ENCODE results near the gene STXBP6.

Gene STXBP6

GRCh38 chr14:25052385-25052784 lies 2.4 kb upstream of the STXBP6 start:
- DNase-seq (ENCODE audit: low read depth in 3 of 3), result no peak

DNA sequence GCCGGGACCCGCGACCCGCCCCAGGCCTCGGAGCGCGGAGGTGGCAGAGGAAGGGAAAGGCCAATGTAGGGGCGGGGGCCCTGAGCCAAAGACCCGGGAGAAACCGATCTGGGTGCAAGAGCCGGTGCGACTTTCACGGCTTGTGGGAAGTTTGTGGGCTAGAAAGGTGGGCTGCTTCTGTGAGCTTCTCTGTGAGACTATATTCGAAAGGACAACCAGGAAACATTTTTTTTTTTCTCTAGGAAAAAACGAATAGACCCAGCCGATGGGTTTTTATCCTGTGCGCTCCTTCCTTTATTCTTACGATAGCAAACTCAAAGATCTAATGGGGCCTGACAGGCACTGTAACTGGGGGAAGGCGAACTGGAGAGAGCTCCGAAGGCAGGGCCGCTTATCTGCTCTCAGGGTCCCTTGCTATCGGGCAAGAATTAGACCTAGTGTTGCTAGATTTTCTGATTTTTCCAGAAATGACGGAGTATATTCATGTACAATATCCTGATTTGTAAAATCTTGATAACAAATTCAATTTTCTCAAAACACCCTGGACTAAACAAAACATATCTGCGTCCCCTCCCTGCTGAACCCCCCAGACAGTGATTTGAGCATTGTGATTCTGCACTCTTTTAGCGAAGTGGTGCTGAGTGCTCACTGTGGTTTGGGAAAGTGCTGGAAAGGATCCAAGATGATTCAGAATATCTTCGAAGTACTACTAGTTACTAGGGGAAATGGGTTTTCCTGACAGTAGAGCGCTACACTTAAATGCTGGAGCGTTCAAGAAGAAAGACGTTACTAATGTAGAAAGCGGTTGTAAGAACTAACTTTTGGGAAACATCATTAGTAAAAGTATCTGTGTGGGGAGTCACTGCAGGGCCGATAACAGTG lies 563 bp upstream of the STXBP6 start:
- DNase-seq (ENCODE audit: low read depth in 3 of 3), result no peak

GRCh38 chr14:25049093-25049567 lies 817 bp downstream of the STXBP6 start:
- DNase-seq (ENCODE audit: low read depth in 3 of 3), result no peak

- DNase-seq (ENCODE audit: low read depth in 3 of 3), result no peak
These were observed 1.6 kb downstream of the STXBP6 start for GRCh38 chr14:25048170-25049016.

GRCh38 chr14:25046301-25046943 lies 3.5 kb downstream of the STXBP6 start:
- no peak for DNase-seq (ENCODE audit: low read depth in 3 of 3)

- no peak for DNase-seq (ENCODE audit: low read depth in 3 of 3)
These were observed 5.7 kb downstream of the STXBP6 start for GRCh38 chr14:25044106-25044698.

GRCh38 chr14:25042362-25043299 lies 7.3 kb downstream of the STXBP6 start:
- DNase-seq (ENCODE audit: low read depth in 3 of 3), result no peak

DNA sequence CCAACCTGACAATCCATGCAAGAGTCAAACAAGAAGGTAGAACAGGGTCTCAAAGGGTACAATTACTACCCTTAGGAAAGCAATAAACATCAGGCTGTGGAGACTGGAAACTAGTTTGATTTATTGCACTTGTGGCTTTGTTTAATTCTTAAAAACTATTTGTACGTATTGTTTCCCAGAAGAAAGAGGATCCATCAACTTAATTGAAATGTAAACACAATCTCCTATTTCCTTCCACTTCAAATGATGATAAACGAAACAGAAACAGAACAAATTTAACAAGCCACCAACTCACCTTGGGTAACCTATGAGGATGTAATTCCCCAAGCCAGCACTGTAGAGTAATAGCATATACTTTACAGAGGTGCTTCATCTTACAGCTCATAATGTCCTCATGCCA lies 8.0 kb downstream of the STXBP6 start:
- no peak for DNase-seq (ENCODE audit: low read depth in 3 of 3)

DNA sequence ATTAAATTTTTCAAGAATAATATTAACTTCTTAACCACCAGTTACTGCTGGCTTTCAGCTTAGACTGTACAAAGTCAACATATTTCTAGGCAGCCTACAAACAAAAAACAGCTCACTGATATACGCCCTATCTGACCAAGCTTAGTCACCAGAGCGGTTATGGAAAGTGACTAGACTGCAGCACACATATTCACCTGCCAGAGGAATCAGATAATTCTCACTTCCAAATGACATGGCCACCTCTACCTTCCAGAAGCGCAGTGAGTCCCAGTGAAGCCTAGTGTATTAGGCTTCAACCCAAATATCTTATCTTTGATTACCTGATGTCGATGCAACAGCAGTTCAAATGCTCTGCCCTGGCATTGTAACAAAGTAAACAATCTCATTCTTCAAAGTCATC lies 8.5 kb downstream of the STXBP6 start:
- no peak for DNase-seq (ENCODE audit: low read depth in 3 of 3)

GRCh38 chr14:25039933-25040332 lies 10.0 kb downstream of the STXBP6 start:
- no peak for DNase-seq (ENCODE audit: low read depth in 3 of 3)

DNA sequence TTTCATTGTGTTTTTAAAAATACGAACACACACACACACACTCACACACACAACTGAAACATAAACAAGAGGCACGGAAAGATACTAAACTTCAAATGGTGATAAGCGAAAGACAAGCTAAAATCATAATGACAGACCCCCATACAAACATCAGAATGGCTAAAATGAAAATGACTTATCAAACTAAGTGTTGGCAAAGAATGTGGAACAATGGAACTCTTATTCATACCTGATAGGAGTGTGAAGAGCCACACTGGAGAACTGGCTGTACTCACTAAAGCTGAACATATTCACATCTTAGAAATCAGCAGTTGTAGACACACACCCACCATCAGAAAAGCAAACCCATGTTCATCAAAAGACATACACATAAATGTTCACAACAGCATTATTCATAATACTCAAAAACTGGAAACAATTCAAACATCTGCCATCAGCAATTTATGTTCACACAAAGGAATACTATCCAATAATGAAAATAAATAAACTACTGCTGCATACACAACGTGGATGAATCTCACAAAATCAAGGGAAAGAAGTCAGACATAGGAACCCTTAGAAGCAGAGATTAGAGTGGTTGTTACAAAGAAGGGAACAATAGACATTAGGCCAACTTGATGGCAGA lies 11.8 kb downstream of the STXBP6 start:
- no peak for DNase-seq (ENCODE audit: low read depth in 3 of 3)

- DNase-seq (ENCODE audit: low read depth in 3 of 3), result no peak
These were observed 12.9 kb downstream of the STXBP6 start for GRCh38 chr14:25037032-25037431.

DNA sequence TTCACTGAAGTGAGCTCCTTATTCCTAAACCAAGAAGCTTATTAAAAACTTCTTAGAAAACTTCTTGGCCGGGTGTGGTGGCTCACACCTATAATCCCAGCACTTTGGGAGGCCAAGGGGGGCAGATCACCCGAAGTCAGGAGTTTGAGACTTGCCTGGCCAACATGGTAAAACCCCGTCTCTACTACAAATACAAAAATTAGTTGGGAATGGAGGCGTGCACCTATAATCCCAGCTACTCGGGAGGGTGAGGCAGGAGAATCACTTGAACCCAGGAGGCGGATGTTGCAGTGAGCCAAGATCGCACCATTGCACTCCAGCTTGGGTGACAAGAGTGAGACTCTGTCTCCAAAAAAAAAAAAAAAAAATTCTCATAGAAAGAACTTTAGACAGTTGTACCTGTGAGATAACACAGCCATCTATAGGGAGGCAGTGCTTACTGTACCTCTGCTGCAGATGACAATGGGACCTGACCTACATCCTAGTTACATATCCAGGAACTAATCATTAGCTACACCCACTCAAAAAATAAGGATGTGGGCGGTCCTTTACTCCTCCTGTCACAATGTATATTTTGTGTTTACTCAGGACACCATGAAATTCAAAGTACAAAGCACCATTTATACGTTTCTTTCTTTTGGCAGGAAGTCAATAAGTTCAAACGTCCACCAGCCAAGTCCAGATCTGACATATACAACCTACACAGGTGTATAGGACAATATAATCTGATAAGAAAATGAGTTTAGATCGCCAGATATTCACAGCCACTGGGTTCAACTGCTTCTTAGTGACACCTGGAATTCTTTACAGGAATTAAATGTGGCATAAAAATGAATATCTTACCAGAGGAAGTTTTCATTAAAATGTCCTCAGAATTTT lies 14.9 kb downstream of the STXBP6 start:
- no peak for DNase-seq (ENCODE audit: low read depth in 3 of 3)

- DNase-seq (ENCODE audit: low read depth in 3 of 3), result no peak
These were observed 16.6 kb downstream of the STXBP6 start for GRCh38 chr14:25033358-25033757.

DNA sequence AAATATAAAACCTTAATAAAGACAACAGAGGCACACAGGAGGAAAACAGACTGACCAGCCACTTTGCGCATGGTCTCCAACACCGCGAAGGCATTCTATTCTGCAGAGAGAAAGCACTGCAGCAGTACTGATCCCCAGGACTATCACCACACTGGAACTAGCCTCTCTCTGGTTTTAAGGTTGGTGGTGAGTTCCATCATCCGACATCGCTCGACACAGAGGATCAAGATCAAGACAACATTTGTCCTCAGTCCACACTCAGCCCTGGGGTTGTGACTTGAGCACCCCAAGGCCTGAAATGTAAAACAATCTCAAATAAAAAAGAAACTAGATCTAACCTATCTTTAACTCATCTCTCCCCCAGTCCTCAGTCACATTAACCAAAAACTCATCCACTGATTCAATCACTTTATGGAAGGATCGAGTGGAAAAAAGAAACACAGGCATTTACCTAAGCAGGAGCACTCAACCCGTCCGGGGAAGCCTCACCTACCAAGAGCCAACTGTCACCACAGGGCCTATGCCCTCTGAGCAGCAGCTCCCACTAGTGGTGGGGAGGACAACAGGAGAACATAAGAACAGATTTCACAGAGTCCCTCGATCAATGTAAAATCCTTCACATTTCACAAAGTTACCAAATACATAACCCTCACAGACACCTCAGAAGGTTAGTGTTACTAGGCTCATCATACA lies 17.7 kb downstream of the STXBP6 start:
- no peak for DNase-seq (ENCODE audit: low read depth in 3 of 3)

DNA sequence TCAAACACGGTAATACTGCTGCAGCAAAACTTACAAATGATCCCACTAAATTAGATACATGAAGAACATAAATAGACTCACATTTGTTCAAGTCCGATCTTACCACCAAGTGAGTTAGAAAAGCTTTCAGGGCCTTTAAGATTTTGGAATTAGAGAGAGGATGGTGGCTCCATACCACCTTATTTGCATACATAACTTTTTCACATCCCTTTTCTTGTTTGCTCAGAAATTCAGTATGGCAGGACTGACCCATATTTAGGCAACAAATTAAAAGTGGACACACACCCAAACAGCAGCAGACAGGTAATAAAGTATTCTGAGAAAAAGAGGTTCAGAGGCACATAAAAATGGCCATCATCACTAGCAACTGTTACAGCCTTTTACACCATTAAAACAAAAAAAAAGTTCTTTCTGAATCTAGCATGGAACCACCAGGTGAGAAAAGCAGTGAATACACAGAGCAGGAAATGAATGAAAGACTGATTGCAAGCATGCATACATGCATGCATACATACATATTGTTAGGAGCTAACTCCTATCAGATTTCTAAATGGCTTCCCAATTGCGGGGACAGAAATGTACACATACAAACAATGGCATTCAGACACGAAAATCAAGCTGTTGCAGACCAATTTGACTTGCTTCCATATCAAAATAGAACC lies 23.3 kb downstream of the STXBP6 start:
- DNase-seq (ENCODE audit: low read depth in 3 of 3), result no peak

DNA sequence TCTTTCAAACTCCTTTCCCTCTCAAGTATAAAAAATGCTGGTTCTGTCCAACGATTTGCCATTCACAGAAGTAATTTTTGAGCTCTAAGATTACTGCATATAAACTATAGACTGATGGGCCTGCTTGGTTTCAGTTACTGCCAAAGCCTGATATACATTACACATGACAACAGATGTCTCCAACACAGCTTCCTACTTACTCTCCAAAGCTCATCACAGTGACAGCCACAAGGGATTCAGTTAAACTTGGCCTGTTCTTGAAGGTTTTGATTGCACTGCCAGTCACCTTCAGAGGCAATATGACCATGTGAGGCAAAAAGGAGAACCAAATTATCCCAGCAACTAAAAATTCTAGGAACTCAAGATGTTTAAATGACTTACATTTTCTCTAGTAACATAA lies 30.1 kb downstream of the STXBP6 start:
- DNase-seq (ENCODE audit: low read depth in 3 of 3), result no peak

DNA sequence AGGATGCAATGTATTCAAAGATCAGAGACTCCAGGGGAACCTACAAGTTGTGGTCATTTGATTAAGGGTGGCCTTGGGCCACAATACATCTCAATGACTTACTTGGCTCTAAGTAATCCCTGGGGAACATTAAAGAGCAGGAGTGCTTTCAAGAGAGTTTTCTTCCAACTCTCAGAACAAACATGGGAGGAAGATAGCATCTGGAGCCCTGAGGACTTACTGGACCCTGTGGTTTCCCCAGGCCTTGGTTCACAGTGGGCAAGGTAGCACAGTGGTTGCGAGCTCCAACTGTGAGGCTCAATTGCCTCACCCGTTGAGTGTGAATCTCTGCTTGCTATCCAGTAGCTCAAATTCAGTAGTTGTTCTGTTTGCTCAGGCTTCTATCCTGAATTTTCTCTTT lies 32.4 kb downstream of the STXBP6 start:
- no peak for DNase-seq (ENCODE audit: low read depth in 3 of 3)

Data from stimulated activated CD4-positive, alpha-beta T cell treated with anti-CD3 and anti-CD28 coated beads, TNF-alpha, amount 100 ng/mL, for 24 hours (primary cell).